ENCODE results near the gene PDGFD. TPM values are rescaled to one million over a fixed set of nuclear protein-coding genes. Genes with fewer than 3 reads are reported as not detected.

The PDGFD gene
- total RNA-seq, 1 experiment from 2014 or later, result 1.7 TPM

DNA sequence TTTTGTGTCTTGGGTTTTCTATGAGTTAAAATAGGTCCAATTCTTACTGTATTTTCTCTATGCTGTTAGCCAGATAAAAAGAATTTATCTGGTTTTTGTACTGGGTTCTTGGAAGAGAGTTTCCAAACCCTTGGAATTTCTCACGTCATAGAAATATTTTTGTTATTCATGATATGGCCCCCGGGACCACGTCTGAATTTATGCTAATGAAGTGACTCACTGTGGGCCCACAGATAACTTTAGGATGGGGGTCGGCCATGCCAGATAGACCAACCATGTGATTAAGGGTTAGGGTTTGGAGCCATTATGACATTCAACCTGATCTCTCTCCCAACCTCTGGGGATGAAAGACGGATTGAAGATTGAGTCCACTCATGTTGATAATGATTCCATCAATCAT is 163.1 kb downstream of the PDGFD start:
- H2BK15ac ChIP-seq (ENCODE audit: low read depth, low read length), result no peak overlapping the region

More for the DNA sequence above, 163.1 kb downstream of the PDGFD start:
- H3K36me3 Mint-ChIP-seq (ENCODE audit: insufficient read depth in 1 of 3, low read depth in 3 of 3), result no peaks in the 10 kb centered on the region
- H3K4me2 ChIP-seq (ENCODE audit: insufficient read depth, insufficient read length, low read length), result no peak overlapping the region
- H3K79me2 ChIP-seq (ENCODE audit: insufficient read depth, low read length), result no peaks in the 10 kb centered on the region
- no peak overlapping the region for H3K14ac ChIP-seq (ENCODE audit: insufficient read depth, low read length)
- H2BK20ac ChIP-seq (ENCODE audit: low read depth, low read length, poor library complexity, severe bottlenecking), result no peak overlapping the region
- no peaks in the 10 kb centered on the region for H3K27me3 ChIP-seq (ENCODE audit: insufficient read depth, low read length)
- H3K4me3 Mint-ChIP-seq, result no peak overlapping the region
- no peak overlapping the region for H3K23ac ChIP-seq (ENCODE audit: insufficient read length, low read depth, low read length)
- no peak overlapping the region for H3K27ac ChIP-seq (ENCODE audit: insufficient read length, low read depth, low read length)
- TF ChIP-seq, protein P1, sequence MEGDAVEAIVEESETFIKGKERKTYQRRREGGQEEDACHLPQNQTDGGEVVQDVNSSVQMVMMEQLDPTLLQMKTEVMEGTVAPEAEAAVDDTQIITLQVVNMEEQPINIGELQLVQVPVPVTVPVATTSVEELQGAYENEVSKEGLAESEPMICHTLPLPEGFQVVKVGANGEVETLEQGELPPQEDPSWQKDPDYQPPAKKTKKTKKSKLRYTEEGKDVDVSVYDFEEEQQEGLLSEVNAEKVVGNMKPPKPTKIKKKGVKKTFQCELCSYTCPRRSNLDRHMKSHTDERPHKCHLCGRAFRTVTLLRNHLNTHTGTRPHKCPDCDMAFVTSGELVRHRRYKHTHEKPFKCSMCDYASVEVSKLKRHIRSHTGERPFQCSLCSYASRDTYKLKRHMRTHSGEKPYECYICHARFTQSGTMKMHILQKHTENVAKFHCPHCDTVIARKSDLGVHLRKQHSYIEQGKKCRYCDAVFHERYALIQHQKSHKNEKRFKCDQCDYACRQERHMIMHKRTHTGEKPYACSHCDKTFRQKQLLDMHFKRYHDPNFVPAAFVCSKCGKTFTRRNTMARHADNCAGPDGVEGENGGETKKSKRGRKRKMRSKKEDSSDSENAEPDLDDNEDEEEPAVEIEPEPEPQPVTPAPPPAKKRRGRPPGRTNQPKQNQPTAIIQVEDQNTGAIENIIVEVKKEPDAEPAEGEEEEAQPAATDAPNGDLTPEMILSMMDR (conservative IDR thresholded peaks at IDR 0.05), result no peak
- H3K9me3 Mint-ChIP-seq, result 0 out of 5 replicates have a peak, but pooled peaks cover 0 to 3% of the 10 kb centered on the region in 2 experiments
- no peak overlapping the region for H2AK5ac ChIP-seq (ENCODE audit: insufficient read length, low read length)
- no peak overlapping the region for H2BK5ac ChIP-seq (ENCODE audit: insufficient read length, low read length)
- H3K4me1 ChIP-seq (ENCODE audit: insufficient read depth, low read length), result no peaks in the 10 kb centered on the region
- H3K4me1 Mint-ChIP-seq, result no peaks in the 10 kb centered on the region
- H4K5ac ChIP-seq (ENCODE audit: insufficient read length, low read depth, low read length), result no peak overlapping the region
- H3K79me1 ChIP-seq (ENCODE audit: insufficient read depth, low read depth, low read length, poor library complexity, severe bottlenecking), result no peaks in the 10 kb centered on the region
- no peak overlapping the region for H3K9ac ChIP-seq (ENCODE audit: extremely low read depth, insufficient read length, low read length)
- no peaks in the 10 kb centered on the region for H3K27me3 Mint-ChIP-seq (ENCODE audit: low read depth)
- H3K23me2 ChIP-seq (ENCODE audit: insufficient read length, low read depth, low read length, poor library complexity, severe bottlenecking), result no peaks in the 10 kb centered on the region
- H3K18ac ChIP-seq (ENCODE audit: insufficient read length, low read depth, low read length), result no peak overlapping the region
- no peak overlapping the region for H4K91ac ChIP-seq (ENCODE audit: insufficient read length, low read depth, low read length)
- no peak overlapping the region for H2BK12ac ChIP-seq (ENCODE audit: insufficient read length, low read depth, low read length)
- H3K56ac ChIP-seq (ENCODE audit: insufficient read length, low read depth, low read length), result no peak overlapping the region
- H4K20me1 ChIP-seq (ENCODE audit: control insufficient read depth, insufficient read depth, insufficient read length), result no peaks in the 10 kb centered on the region
- DNase-seq, result no peak
- WGBS (ENCODE audit: extremely low coverage, insufficient read length, low lambda C conversion rate), result no CpG with 5 or more reads among the region's 5 CpGs
- no peak overlapping the region for H3T11ph ChIP-seq (ENCODE audit: low read length)
- H4K8ac ChIP-seq (replicated peaks; ENCODE audit: insufficient read length, low read depth, low read length), result no peak overlapping the region
- no peak overlapping the region for H3K27ac Mint-ChIP-seq
- no peaks in the 10 kb centered on the region for H3K9me3 ChIP-seq (ENCODE audit: control insufficient read depth, low read depth, low read length)
- no peak overlapping the region for H2AFZ ChIP-seq (ENCODE audit: low read length)
- no peak overlapping the region for H2BK120ac ChIP-seq (ENCODE audit: low read depth, low read length, poor library complexity, severe bottlenecking)
- H3K4ac ChIP-seq (ENCODE audit: low read depth, low read length), result no peak overlapping the region
